CD4-positive, alpha-beta T cell (primary cell): ENCODE measurements around the gene CNTN2. TPM values are rescaled to one million over a fixed set of nuclear protein-coding genes. Genes with fewer than 3 reads are reported as not detected.

Experiments
- ATAC-seq: fragments of 200-7000 bp; cut with Tn5 transposase; one replicate; pipeline ENCODE4 v1.10.0; 2022; ENCODE audit warnings: mild to moderate bottlenecking; ENCODE audit not compliant: poor library complexity
- CTCF ChIA-PET: fragments of 350-600 bp; sonication (Branson Sonifier 250); formaldehyde crosslinking; loops from one replicate; lab custom pipeline; 2021; ENCODE audit warnings: antibody characterized with exemption, inconsistent platforms; lab: Charles Lee
- POLR2A ChIA-PET: fragments of 350-600 bp; sonication (Branson Sonifier 250); formaldehyde crosslinking; loops from one replicate; lab custom pipeline; 2021; ENCODE audit warnings: antibody characterized with exemption, inconsistent platforms; lab: Charles Lee
- DNase-seq, 14 experiments: peaks; one replicate each; pipeline ENCODE4 v3.0.0-alpha.2; 2013 to 2020; ENCODE audit warnings: mixed read lengths in 2 of 14
- H3K27ac ChIP-seq, 2 donors: one replicate each; pipeline versions ENCODE4 v1.5.1 to v1.7.0; 2013; ENCODE audit warnings: low read length in 2 of 2, low read depth in 1 of 2, mild to moderate bottlenecking in 1 of 2
- H3K27me3 ChIP-seq, 2 experiments: 1 replicate in 1 of 2; 2 replicates in 1 of 2; pipeline versions ENCODE4 v1.6.1 to v1.7.0; 2013; ENCODE audit warnings: low read length in 2 of 2, control low read depth in 1 of 2, mild to moderate bottlenecking in 1 of 2, moderate library complexity in 1 of 2; ENCODE audit not compliant: insufficient read depth in 2 of 2, control insufficient read depth in 1 of 2
- H3K36me3 ChIP-seq: one replicate; pipeline ENCODE4 v1.6.1; 2013; ENCODE audit warnings: low read length, control low read depth; ENCODE audit not compliant: insufficient read depth
- H3K4me1 ChIP-seq: one replicate; pipeline ENCODE4 v1.6.1; 2013; ENCODE audit warnings: low read length, control low read depth; ENCODE audit not compliant: insufficient read depth
- H3K4me3 ChIP-seq: one replicate; pipeline ENCODE4 v1.5.1; 2013; ENCODE audit warnings: mild to moderate bottlenecking, low read length, moderate library complexity
- H3K9me3 ChIP-seq, 2 experiments: 1 replicate in 1 of 2; 2 replicates in 1 of 2; pipeline versions ENCODE4 v1.6.1 to v1.7.0; 2013; ENCODE audit warnings: low read length in 2 of 2, mild to moderate bottlenecking in 2 of 2, control low read depth in 1 of 2, moderate library complexity in 1 of 2; ENCODE audit not compliant: control insufficient read depth in 1 of 2, insufficient read depth in 1 of 2
- H3K27ac Mint-ChIP-seq: one replicate; pipeline ENCODE4 v1.8.0; 2020; ENCODE audit warnings: mixed read lengths
- H3K27me3 Mint-ChIP-seq: one replicate; pipeline ENCODE4 v1.8.0; 2021; ENCODE audit warnings: mixed read lengths
- H3K36me3 Mint-ChIP-seq: one replicate; pipeline ENCODE4 v1.8.0; 2021; ENCODE audit warnings: low read depth, mixed read lengths
- H3K4me1 Mint-ChIP-seq: one replicate; pipeline ENCODE4 v1.8.0; 2021; ENCODE audit warnings: low read depth, mixed read lengths
- H3K4me3 Mint-ChIP-seq: one replicate; pipeline ENCODE4 v1.8.0; 2020; ENCODE audit warnings: mild to moderate bottlenecking, mixed read lengths
- H3K9me3 Mint-ChIP-seq: one replicate; pipeline ENCODE4 v1.8.0; 2020; ENCODE audit warnings: mixed read lengths
- CTCF ChIP-seq: fragments of 200-600 bp; IDR thresholded peaks from one replicate; pipeline ENCODE4 v1.8.0; 2022; ENCODE audit warnings: antibody characterized with exemption, mild to moderate bottlenecking
- intact Hi-C, 2 experiments: fragments of 100-400 bp; cut with DNase I in 1 of 2; cut with micrococcal nuclease in 1 of 2; formaldehyde crosslinking; loops; one replicate each; pipeline versions ENCODE4 v1.15.1 to v1.9.0; 2023 to 2025; cut with DNase I, micrococcal nuclease
- total RNA-seq, 174 experiments: library from RNA in 2 of 174; stranded (reverse) in 2 of 174; gene quantifications; one replicate each; pipeline ENCODE4 v1.2.3 and lab custom pipeline; 2021 to 2026

CNTN2 gene
- total RNA-seq, 2 experiments from 2014 or later: not detected

GRCh38 chr1:205047764-205048231, 4.8 kb downstream of the CNTN2 start:
- intact Hi-C loops: no loop called here
- H3K4me3 ChIP-seq: no peak overlapping the region
- DNase-seq: no peak
- Mint-ChIP-seq H3K27me3 (peaks cover 43% of the 10 kb centered on the region), H3K27ac (no peak overlapping the region), H3K4me3 (no peak overlapping the region), H3K4me1 (no peaks in the 10 kb centered on the region), H3K36me3 (no peaks in the 10 kb centered on the region), H3K9me3 (no peaks in the 10 kb centered on the region)
- peaks cover 0 to 7% of the 10 kb centered on the region in 2 experiments for H3K9me3 ChIP-seq
- ATAC-seq: no peak
- peaks cover 15 to 19% of the 10 kb centered on the region in 2 experiments for H3K27me3 ChIP-seq
- ChIA-PET CTCF (no interaction called here), POLR2A (no interaction called here)
- TF ChIP-seq CTCF: no peak
- no peak overlapping the region for H3K27ac ChIP-seq
- no peaks in the 10 kb centered on the region for H3K36me3 ChIP-seq
- H3K4me1 ChIP-seq: no peaks in the 10 kb centered on the region

- H3K4me3 Mint-ChIP-seq: no peak overlapping the region
- intact Hi-C loops: no loop called here
- H3K4me1 Mint-ChIP-seq: no peaks in the 10 kb centered on the region
- ATAC-seq (no peak), DNase-seq (no peak)
- Histone ChIP-seq H3K27me3 (peaks cover 14 to 19% of the 10 kb centered on the region in 2 experiments), H3K27ac (no peak overlapping the region), H3K9me3 (peaks cover 0 to 5% of the 10 kb centered on the region in 2 experiments), H3K4me1 (no peaks in the 10 kb centered on the region), H3K36me3 (no peaks in the 10 kb centered on the region), H3K4me3 (no peak overlapping the region)
- TF ChIP-seq CTCF: no peak
- H3K9me3 Mint-ChIP-seq: no peaks in the 10 kb centered on the region
- H3K27ac Mint-ChIP-seq: no peak overlapping the region
- ChIA-PET CTCF (interaction anchor here (0.7 kb wide), 1 partner anchor 1113 kb away, joined by 3 read pairs; no protein-coding TSS in a partner anchor), POLR2A (no interaction called here)
- no peaks in the 10 kb centered on the region for H3K36me3 Mint-ChIP-seq
- peaks cover 43% of the 10 kb centered on the region for H3K27me3 Mint-ChIP-seq
These were observed 5.4 kb downstream of the CNTN2 start for GRCh38 chr1:205048382-205048781.

DNA sequence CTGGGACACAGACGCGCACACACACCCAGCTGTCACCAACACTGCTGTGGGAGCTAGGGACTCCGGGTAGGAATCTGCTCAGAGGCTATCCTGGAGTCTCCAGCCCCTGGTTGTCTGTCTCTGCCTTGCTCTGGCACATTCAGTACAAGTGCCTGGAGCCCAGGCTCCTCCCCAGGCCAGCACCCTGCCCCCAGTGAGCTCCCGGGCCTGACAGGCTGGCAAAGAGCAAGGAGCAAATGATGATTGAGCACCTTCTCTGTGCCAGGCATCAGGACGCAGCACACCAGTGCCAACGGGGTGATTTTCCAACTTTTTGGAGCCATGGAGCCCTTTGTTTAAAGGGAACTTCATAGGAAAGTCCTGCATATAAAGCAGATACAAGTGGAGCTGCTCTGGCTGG, 6.5 kb downstream of the CNTN2 start:
- Histone ChIP-seq H3K36me3 (no peaks in the 10 kb centered on the region), H3K4me3 (no peak overlapping the region), H3K27ac (no peak overlapping the region), H3K9me3 (no peaks in the 10 kb centered on the region), H3K27me3 (peaks cover 9 to 12% of the 10 kb centered on the region in 2 experiments), H3K4me1 (no peaks in the 10 kb centered on the region)
- ATAC-seq (no peak), DNase-seq (no peak)
- H3K4me3 Mint-ChIP-seq: no peak overlapping the region
- ChIA-PET CTCF (no interaction called here), POLR2A (no interaction called here)
- peaks cover 34% of the 10 kb centered on the region for H3K27me3 Mint-ChIP-seq
- no peaks in the 10 kb centered on the region for H3K36me3 Mint-ChIP-seq
- intact Hi-C loops: no loop called here
- H3K9me3 Mint-ChIP-seq: no peaks in the 10 kb centered on the region
- no peak for TF ChIP-seq CTCF
- H3K4me1 Mint-ChIP-seq: no peaks in the 10 kb centered on the region
- H3K27ac Mint-ChIP-seq: no peak overlapping the region
